Central memory CD8-positive, alpha-beta T cell (primary cell): Measurements from ENCODE around the gene TSEN54.

ENCODE experiments used
- ATAC-seq: fragments of 150-1000 bp; cut with Tn5 transposase; replicated peaks from 2 replicates; pipeline ENCODE4 v1.10.0; 2022; ENCODE audit warnings: mild to moderate bottlenecking, moderate FRiP score, moderate number of reproducible peaks; ENCODE audit not compliant: poor library complexity, severe bottlenecking; ENCODE audit errors: extremely low read depth
- DNase-seq, 2 donors: peaks; one replicate each; pipeline ENCODE4 v3.0.0; 2021; ENCODE audit warnings: low spot score in 2 of 2
- H3K27ac Mint-ChIP-seq: one replicate; pipeline ENCODE4 v1.8.0; 2022; ENCODE audit warnings: low read depth, mild to moderate bottlenecking, moderate library complexity, mixed read lengths
- H3K27me3 Mint-ChIP-seq: one replicate; pipeline ENCODE4 v1.8.0; 2022; ENCODE audit warnings: mixed read lengths
- H3K36me3 Mint-ChIP-seq: one replicate; pipeline ENCODE4 v1.8.0; 2022; ENCODE audit warnings: mild to moderate bottlenecking, moderate library complexity, mixed read lengths; ENCODE audit not compliant: insufficient read depth
- H3K4me1 Mint-ChIP-seq: one replicate; pipeline ENCODE4 v1.8.0; 2022; ENCODE audit warnings: mixed read lengths
- H3K4me3 Mint-ChIP-seq: one replicate; pipeline ENCODE4 v1.8.0; 2022; ENCODE audit warnings: mild to moderate bottlenecking, moderate library complexity, mixed read lengths
- H3K9me3 Mint-ChIP-seq: one replicate; pipeline ENCODE4 v1.8.0; 2022; ENCODE audit warnings: mixed read lengths

The TSEN54 gene

DNA sequence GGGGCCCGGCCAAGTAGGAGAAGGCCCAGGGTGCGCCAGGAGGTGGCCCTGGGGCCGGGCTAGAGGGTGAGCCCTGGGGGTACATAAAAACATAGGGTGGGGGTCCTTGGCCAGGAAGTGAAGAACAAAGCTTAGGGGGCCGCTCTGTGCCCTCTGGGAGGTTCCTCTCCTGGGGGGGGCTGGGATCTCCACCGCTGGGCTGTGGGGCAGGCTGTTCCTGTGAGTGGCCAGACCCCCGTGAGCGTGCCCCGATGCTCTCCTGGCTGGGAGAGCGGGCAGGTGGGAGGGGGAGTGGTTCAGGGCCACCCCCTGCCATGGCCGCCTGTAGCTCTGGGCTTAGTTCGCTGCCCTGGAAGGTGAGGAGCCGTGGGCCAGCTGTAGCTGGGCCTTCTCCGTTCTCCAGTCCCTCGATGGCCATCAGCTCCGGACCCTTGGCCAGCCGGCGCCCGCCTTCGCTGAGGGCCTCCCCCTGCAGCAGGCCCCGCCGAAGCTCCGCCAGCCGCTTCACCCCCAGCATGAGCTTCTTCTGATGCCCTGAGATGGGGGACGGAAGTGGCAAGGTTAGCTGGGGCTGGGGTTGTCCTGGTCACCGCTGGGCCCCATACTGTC is 13.5 kb upstream of the TSEN54 start:
- no peak overlapping the region for H3K27ac Mint-ChIP-seq
- DNase-seq (no peak), ATAC-seq (no peak)
- peaks cover 8% of the 10 kb centered on the region for H3K4me1 Mint-ChIP-seq
- H3K4me3 Mint-ChIP-seq: no peak overlapping the region
- no peaks in the 10 kb centered on the region for H3K27me3 Mint-ChIP-seq
- H3K36me3 Mint-ChIP-seq: peaks cover 1% of the 10 kb centered on the region
- no peaks in the 10 kb centered on the region for H3K9me3 Mint-ChIP-seq

- Mint-ChIP-seq H3K4me3 (no peak overlapping the region), H3K27ac (no peak overlapping the region), H3K9me3 (no peaks in the 10 kb centered on the region), H3K36me3 (peaks cover 1% of the 10 kb centered on the region), H3K27me3 (no peaks in the 10 kb centered on the region), H3K4me1 (peaks cover 8% of the 10 kb centered on the region)
- ATAC-seq (no peak), DNase-seq (no peak)
These were observed 12.9 kb upstream of the TSEN54 start for GRCh38 chr17:75503337-75503950.

DNA sequence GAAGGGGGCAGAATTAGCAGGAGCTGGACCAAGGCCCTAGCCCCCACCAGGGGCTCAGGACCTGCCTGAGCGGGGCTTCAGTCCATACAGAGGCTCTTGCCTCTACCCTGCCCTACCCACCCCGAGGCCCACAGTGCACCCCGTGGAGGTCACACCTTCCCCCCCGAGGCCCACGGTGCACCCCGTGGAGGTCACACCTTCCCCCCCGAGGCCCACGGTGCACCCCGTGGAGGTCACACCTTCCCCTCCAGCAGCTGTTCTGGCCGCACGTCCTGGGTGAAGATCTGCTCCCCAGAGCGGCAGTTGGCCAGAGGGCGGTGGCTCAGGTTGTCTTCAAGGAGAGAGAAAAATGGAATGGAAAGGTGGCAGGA is 12.4 kb upstream of the TSEN54 start:
- ATAC-seq (peak; percentile 96), DNase-seq (no peak)
- Mint-ChIP-seq H3K27me3 (no peaks in the 10 kb centered on the region), H3K27ac (no peak overlapping the region), H3K9me3 (no peaks in the 10 kb centered on the region), H3K4me1 (peaks cover 8% of the 10 kb centered on the region), H3K36me3 (peaks cover 1% of the 10 kb centered on the region), H3K4me3 (peak overlapping the region; percentile 18)

DNA sequence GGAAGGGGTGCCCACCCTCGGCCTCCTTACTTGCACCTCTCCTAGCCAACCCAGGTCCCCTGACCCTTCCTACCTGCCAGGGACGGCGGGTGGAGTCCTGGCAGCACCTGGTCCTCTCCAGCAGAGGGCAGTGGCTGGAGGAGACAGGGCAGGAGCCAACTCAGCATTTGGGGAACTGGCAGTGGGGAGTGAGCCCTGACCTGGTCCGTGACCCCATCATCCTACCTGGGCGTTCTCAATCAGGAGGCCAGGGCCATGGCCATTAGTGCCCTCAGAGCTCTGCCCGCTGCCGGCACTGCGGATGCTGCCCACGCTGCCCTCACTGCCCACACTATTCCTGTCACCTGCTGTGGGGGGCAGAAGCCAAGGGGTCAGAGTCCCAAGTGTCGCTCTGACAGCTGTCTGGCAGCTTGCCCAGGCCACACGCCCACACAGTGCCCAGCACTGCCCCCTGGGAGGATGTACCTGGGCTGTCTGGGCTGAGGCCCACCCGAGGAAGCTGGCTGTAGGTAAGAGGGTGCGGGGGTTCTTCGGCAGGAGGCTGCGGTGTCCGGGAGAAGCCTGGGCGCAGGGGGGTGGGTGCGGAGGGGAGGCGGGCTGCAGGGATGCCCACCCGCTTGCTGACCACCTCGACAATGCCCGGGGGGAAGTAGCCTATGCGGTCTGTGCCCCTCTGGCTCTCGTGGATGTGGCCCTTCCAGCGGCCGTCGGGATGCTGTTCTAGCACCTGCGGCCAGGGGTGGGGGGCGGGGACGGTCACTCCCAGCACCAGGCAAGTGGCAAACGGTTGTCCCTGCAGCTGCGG is 11.8 kb upstream of the TSEN54 start:
- DNase-seq (peak; percentile 30 to 36), ATAC-seq (peak; percentile 45)
- Mint-ChIP-seq H3K36me3 (peaks cover 1% of the 10 kb centered on the region), H3K4me1 (peaks cover 8% of the 10 kb centered on the region), H3K27ac (no peak overlapping the region), H3K9me3 (no peaks in the 10 kb centered on the region), H3K27me3 (no peaks in the 10 kb centered on the region), H3K4me3 (peak overlapping the region; percentile 18)

DNA sequence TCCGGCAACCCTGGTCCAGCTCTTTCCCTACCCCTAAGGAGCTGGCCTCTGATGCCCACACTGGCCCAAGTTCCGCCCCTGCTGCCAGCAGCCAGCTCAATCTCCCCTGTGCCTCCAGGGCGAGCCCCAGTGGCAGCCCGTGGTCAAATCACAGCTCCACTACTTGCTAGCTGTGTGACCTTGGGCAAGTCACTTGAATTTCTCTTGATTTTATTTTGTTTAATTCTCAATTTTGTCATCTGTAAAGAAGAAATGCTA is 11.2 kb upstream of the TSEN54 start:
- ATAC-seq (no peak), DNase-seq (no peak)
- no peaks in the 10 kb centered on the region for H3K9me3 Mint-ChIP-seq
- no peaks in the 10 kb centered on the region for H3K27me3 Mint-ChIP-seq
- no peak overlapping the region for H3K4me3 Mint-ChIP-seq
- peaks cover 8% of the 10 kb centered on the region for H3K4me1 Mint-ChIP-seq
- no peak overlapping the region for H3K27ac Mint-ChIP-seq
- H3K36me3 Mint-ChIP-seq: peaks cover 1% of the 10 kb centered on the region

DNA sequence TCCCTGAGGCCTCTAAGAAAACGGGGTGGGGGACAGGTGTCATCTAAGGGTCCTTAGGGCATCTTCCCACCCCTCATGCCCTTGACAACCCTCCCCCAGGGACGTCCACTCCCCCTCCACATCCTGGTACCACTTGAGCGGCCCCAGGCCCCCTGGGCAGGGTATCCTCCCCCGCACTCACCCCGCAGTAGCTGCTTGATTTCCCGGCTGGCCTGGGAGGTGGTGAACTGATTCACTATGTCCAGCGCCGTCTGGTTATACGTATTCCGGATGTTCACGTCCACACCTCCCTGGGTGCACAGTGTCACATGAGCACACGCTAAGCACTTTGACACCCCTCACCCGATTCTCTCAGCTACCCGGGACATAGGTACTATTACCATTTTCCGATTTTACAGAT is 10.7 kb upstream of the TSEN54 start:
- Mint-ChIP-seq H3K4me3 (no peak overlapping the region), H3K4me1 (peaks cover 8% of the 10 kb centered on the region), H3K9me3 (no peaks in the 10 kb centered on the region), H3K27ac (no peak overlapping the region), H3K27me3 (no peaks in the 10 kb centered on the region), H3K36me3 (peaks cover 1% of the 10 kb centered on the region)
- ATAC-seq (no peak), DNase-seq (no peak)

GRCh38 chr17:75506134-75506533 is 10.2 kb upstream of the TSEN54 start:
- Mint-ChIP-seq H3K27ac (no peak overlapping the region), H3K27me3 (no peaks in the 10 kb centered on the region), H3K4me3 (no peak overlapping the region), H3K4me1 (peaks cover 8% of the 10 kb centered on the region), H3K36me3 (peaks cover 1% of the 10 kb centered on the region), H3K9me3 (no peaks in the 10 kb centered on the region)
- ATAC-seq (no peak), DNase-seq (no peak)

DNA sequence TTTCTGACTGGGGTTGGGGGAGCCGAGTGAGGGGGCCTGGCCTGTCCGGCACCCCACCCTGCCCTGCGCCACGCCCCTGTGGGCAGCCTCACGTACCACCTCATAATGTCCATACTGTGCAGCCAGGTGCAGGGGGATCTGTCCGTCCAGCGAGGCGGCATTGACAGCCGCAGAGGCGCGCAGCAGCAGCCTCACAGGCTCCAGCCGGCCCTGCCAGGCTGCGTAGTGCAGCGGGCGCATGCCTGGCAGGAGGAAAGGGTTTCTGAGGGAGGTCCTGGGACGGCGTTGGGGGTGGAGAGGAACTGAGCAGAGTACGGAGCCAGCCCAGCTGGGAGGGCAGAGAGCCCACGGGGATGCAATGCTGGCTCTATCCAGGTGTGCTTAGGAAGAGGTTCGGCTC is 9.4 kb upstream of the TSEN54 start:
- Mint-ChIP-seq H3K9me3 (no peaks in the 10 kb centered on the region), H3K36me3 (peaks cover 1% of the 10 kb centered on the region), H3K27me3 (no peaks in the 10 kb centered on the region), H3K4me3 (no peak overlapping the region), H3K27ac (no peak overlapping the region), H3K4me1 (peaks cover 8% of the 10 kb centered on the region)
- ATAC-seq (no peak), DNase-seq (no peak)

GRCh38 chr17:75507733-75508719 is 8.3 kb upstream of the TSEN54 start:
- no peaks in the 10 kb centered on the region for H3K27me3 Mint-ChIP-seq
- no peak overlapping the region for H3K4me3 Mint-ChIP-seq
- no peak for DNase-seq

DNA sequence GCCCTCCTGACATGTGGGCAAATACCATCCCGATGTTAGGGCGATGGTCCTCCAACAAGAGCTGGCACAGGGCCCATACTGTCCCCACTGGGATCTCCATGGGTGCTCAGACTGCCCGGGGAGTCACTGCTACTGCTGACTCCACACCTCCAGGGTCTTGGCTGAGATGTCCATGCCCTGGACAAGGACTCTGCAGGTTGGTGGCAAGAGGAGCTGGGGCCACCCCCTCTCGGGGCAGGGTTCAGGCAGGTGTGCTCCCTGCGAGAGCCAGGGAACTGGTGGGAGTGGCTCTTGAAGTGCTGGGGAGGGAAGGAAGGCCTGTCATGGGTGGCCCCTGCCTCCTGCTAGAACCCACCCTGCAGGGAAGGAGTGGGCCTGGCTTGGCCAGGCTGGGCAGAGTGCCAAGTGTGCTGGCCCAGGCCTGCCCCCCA is 7.4 kb upstream of the TSEN54 start:
- ATAC-seq (no peak), DNase-seq (no peak)
- H3K4me1 Mint-ChIP-seq: peaks cover 8% of the 10 kb centered on the region
- H3K27me3 Mint-ChIP-seq: no peaks in the 10 kb centered on the region
- no peak overlapping the region for H3K27ac Mint-ChIP-seq
- H3K9me3 Mint-ChIP-seq: no peaks in the 10 kb centered on the region
- no peak overlapping the region for H3K4me3 Mint-ChIP-seq
- peaks cover 1% of the 10 kb centered on the region for H3K36me3 Mint-ChIP-seq

More at GRCh38 chr17:75507733-75508719, 8.3 kb upstream of the TSEN54 start:
- Mint-ChIP-seq H3K36me3 (peaks cover 1% of the 10 kb centered on the region), H3K4me1 (peaks cover 8% of the 10 kb centered on the region), H3K27ac (no peak overlapping the region), H3K9me3 (no peaks in the 10 kb centered on the region)
- no peak for ATAC-seq

DNA sequence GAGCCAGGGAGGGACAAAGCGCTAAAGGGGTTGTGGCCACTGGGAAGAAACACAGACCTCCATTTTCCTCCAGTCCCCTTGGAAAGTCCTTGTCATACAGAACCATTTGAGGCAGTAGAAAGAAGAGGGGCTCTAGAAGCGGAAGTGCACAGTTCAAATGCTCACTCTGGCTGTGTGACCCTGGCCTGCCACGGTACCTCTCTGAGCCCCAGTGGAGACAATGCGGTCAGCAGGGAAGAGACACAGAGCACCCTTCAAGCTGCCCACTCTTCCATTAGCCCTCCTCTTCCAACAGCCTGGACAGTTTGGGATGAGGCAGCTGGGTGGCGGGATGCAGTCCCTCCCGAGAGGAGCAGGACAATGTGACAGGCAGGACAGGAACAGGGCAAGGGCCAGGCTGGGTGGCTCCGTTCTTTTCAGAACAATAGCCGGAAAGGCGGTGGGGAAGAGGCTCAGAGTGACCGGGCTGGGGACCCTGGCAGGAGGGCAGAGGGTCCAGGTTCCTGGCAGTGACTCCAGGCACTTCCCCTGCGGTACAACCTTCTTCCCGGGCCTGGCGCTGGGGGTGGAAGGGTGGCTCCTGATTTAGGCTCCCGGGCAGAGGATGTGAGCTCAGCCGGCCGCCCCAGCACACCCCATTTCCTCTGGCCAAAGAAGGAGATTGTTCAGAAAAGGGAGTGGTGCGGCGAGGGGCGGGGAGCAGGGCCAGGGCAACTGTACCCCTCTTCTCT is 6.6 kb upstream of the TSEN54 start:
- Mint-ChIP-seq H3K9me3 (no peaks in the 10 kb centered on the region), H3K27ac (no peak overlapping the region), H3K4me1 (peaks cover under 1% of the 10 kb centered on the region)

DNA sequence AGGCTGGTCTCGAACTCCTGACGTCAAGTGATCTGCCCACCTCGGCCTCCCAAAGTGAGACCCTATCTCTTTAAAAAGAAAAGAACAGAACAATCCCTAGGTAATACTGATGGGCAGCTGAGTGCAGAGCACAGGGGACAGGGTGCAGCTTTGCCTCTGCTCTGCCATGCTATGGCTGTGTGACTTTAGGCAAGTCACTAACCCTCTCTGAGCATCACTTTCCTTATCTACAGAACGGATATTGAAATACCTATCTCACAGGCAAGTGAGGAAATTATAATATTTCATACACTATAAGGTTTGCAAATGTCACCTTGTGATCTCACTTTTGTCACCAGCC is 5.1 kb upstream of the TSEN54 start:
- no peak overlapping the region for H3K27ac Mint-ChIP-seq
- no peak for ATAC-seq
- no peak for DNase-seq
- H3K27me3 Mint-ChIP-seq: no peaks in the 10 kb centered on the region
- H3K4me1 Mint-ChIP-seq: no peaks in the 10 kb centered on the region
- peaks cover 4% of the 10 kb centered on the region for H3K36me3 Mint-ChIP-seq
- no peaks in the 10 kb centered on the region for H3K9me3 Mint-ChIP-seq
- H3K4me3 Mint-ChIP-seq: no peak overlapping the region

More for the DNA sequence above, 6.6 kb upstream of the TSEN54 start:
- ATAC-seq: no peak
- DNase-seq: no peak
- H3K36me3 Mint-ChIP-seq: peaks cover 1% of the 10 kb centered on the region
- H3K4me3 Mint-ChIP-seq: no peak overlapping the region
- H3K27me3 Mint-ChIP-seq: no peaks in the 10 kb centered on the region
